B cell (primary cell): ENCODE measurements around the gene TAF11. TPM values are rescaled to one million over a fixed set of nuclear protein-coding genes. Genes with fewer than 3 reads are reported as not detected.

Experiments used
- ATAC-seq: fragments of 200-7000 bp; cut with Tn5 transposase; one replicate; pipeline ENCODE4 v1.10.0; 2021; ENCODE audit warnings: low read depth, mild to moderate bottlenecking, moderate number of reproducible peaks, moderate library complexity
- CTCF ChIA-PET: fragments of 350-600 bp; sonication (Branson Sonifier 250); formaldehyde crosslinking; loops from one replicate; lab custom pipeline; 2021; ENCODE audit warnings: antibody characterized with exemption, inconsistent platforms; lab: Charles Lee
- POLR2A ChIA-PET: fragments of 350-600 bp; sonication (Branson Sonifier 250); formaldehyde crosslinking; loops from one replicate; lab custom pipeline; 2021; ENCODE audit warnings: antibody characterized with exemption; lab: Charles Lee
- DNase-seq: peaks from one replicate; pipeline ENCODE4 v3.0.0; 2013
- H2AFZ ChIP-seq: 2 replicates; pipeline ENCODE4 v1.6.1; 2012; ENCODE audit warnings: mild to moderate bottlenecking, low read depth, low read length; ENCODE audit not compliant: insufficient read depth, poor library complexity, severe bottlenecking
- H3K27ac ChIP-seq, 2 donors: 1 replicate in 1 of 2; 2 replicates in 1 of 2; pipeline ENCODE4 v1.5.1; 2012 to 2013; ENCODE audit warnings: low read length in 2 of 2, mild to moderate bottlenecking in 2 of 2, moderate library complexity in 1 of 2
- H3K27me3 ChIP-seq, 4 experiments: fragments of 200-600 bp in 1 of 4; sonication (generic) in 1 of 4; replicated peaks in 1 of 4; 1 replicate in 2 of 4; 2 replicates in 2 of 4; pipeline versions ENCODE4 v1.6.1 to v1.7.0; 2013 to 2016; ENCODE audit warnings: low read length in 3 of 4, mild to moderate bottlenecking in 2 of 4, mixed read lengths in 1 of 4, moderate library complexity in 1 of 4; ENCODE audit not compliant: insufficient read depth in 4 of 4, control insufficient read depth in 3 of 4; ENCODE audit errors: control extremely low read depth in 1 of 4
- H3K36me3 ChIP-seq, 2 experiments: replicated peaks in 1 of 2; 1 replicate in 1 of 2; 2 replicates in 1 of 2; pipeline versions ENCODE4 v1.6.1 to v1.7.1; 2013; ENCODE audit warnings: low read length in 1 of 2; ENCODE audit not compliant: insufficient read depth in 2 of 2, control insufficient read depth in 1 of 2; ENCODE audit errors: control extremely low read depth in 1 of 2, extremely low read depth in 1 of 2
- H3K4me1 ChIP-seq, 2 donors: fragments of 200-600 bp in 1 of 2; sonication (generic) in 1 of 2; 1 replicate in 1 of 2; 2 replicates in 1 of 2; pipeline versions ENCODE4 v1.5.1 to v1.6.1; 2013 to 2017; ENCODE audit warnings: low read length in 2 of 2; ENCODE audit not compliant: control insufficient read depth in 2 of 2, insufficient read depth in 2 of 2
- H3K4me2 ChIP-seq: replicated peaks from 2 replicates; pipeline ENCODE3; 2012; ENCODE audit warnings: mild to moderate bottlenecking, low read depth, low read length; ENCODE audit not compliant: poor library complexity, severe bottlenecking
- H3K4me3 ChIP-seq, 5 experiments: fragments of 200-600 bp in 1 of 5; sonication (generic) in 1 of 5; 1 replicate in 3 of 5; 2 replicates in 2 of 5; pipeline versions ENCODE4 v1.5.1 to v1.7.0; 2011 to 2016; ENCODE audit warnings: low read length in 4 of 5, mild to moderate bottlenecking in 4 of 5, low read depth in 2 of 5, control low read depth in 1 of 5, moderate library complexity in 1 of 5; ENCODE audit not compliant: insufficient read depth in 1 of 5; ENCODE audit errors: control extremely low read depth in 1 of 5, extremely low read depth in 1 of 5
- H3K79me2 ChIP-seq: fragments of 200-600 bp; sonication (generic); one replicate; pipeline ENCODE4 v1.6.0; 2016; ENCODE audit warnings: low read length; ENCODE audit not compliant: control insufficient read depth, insufficient read depth
- H3K9ac ChIP-seq: fragments of 200-600 bp; sonication (generic); 2 replicates; pipeline ENCODE4 v1.6.1; 2017; ENCODE audit warnings: mild to moderate bottlenecking, low read length, moderate library complexity
- H3K9me3 ChIP-seq, 3 donors: one replicate each; pipeline versions ENCODE4 v1.6.1 to v1.7.1; 2013; ENCODE audit warnings: low read length in 2 of 3; ENCODE audit not compliant: control insufficient read depth in 2 of 3, insufficient read depth in 1 of 3; ENCODE audit errors: control extremely low read depth in 1 of 3
- H4K20me1 ChIP-seq: 2 replicates; pipeline ENCODE4 v1.6.0; 2012; ENCODE audit warnings: mild to moderate bottlenecking, low read length; ENCODE audit not compliant: insufficient read depth, control insufficient read depth, poor library complexity, severe bottlenecking
- H3K27ac Mint-ChIP-seq: one replicate; pipeline ENCODE4 v1.8.0; 2021; ENCODE audit warnings: mixed read lengths
- H3K27me3 Mint-ChIP-seq: one replicate; pipeline ENCODE4 v1.8.0; 2021; ENCODE audit warnings: mixed read lengths
- H3K4me1 Mint-ChIP-seq: one replicate; pipeline ENCODE4 v1.8.0; 2021; ENCODE audit warnings: mixed read lengths
- H3K4me3 Mint-ChIP-seq: one replicate; pipeline ENCODE4 v1.8.0; 2021; ENCODE audit warnings: mixed read lengths
- H3K9me3 Mint-ChIP-seq: one replicate; pipeline ENCODE4 v1.8.0; 2022; ENCODE audit warnings: mixed read lengths; ENCODE audit not compliant: insufficient read depth
- CTCF ChIP-seq: fragments of 200-600 bp; IDR thresholded peaks from one replicate; pipeline ENCODE4 v1.8.0; 2022; ENCODE audit warnings: antibody characterized with exemption, mild to moderate bottlenecking
- EZH2 ChIP-seq: IDR thresholded peaks from 2 replicates; pipeline ENCODE4 v1.6.1; 2012; ENCODE audit warnings: borderline replicate concordance, low read depth, mild to moderate bottlenecking, moderate library complexity, low read length; ENCODE audit not compliant: insufficient read depth, poor library complexity, severe bottlenecking
- WGBS: methylation state at CpG from one replicate; pipeline ENCODE4 v1.1.5; 2013; ENCODE audit warnings: missing lambda C conversion rate; ENCODE audit not compliant: insufficient coverage; 5-methylcytosine and 5-hydroxymethylcytosine counted together
- intact Hi-C: fragments of 100-400 bp; cut with micrococcal nuclease; formaldehyde crosslinking; loops from one replicate; pipeline ENCODE4 v1.10.0; 2022
- polyA plus RNA-seq: library from polyadenylated mRNA; depleted of rRNA; stranded (reverse); fragments of >200 nt; gene quantifications from 2 replicates; pipeline ENCODE4 v1.2.3, GENCODE V29; 2012
- total RNA-seq, 2 donors: library from RNA; stranded (reverse); fragments of 120-200 nt in 1 of 2; gene quantifications; 1 replicate in 1 of 2; 2 replicates in 1 of 2; pipeline versions ENCODE4 v1.2.3 to v1.2.4, GENCODE V29; 2013 to 2022

Gene TAF11
- total and polyA plus RNA-seq, 2 donors (not counting 1 experiment from before 2014, with no cell fraction given) = 27.3 to 28.5 TPM

GRCh38 chr6:34858681-34859080 is 29.2 kb downstream of the TAF11 start:
- Histone ChIP-seq H2AFZ (no peak overlapping the region), H3K4me3 (no peak overlapping the region), H4K20me1 (no peaks in the 10 kb centered on the region), H3K4me2 (no peak overlapping the region), H3K4me1 (no peaks in the 10 kb centered on the region), H3K27me3 (no peaks in the 10 kb centered on the region), H3K79me2 (no peaks in the 10 kb centered on the region), H3K9me3 (no peaks in the 10 kb centered on the region), H3K36me3 (peaks cover 11 to 68% of the 10 kb centered on the region in 2 experiments), H3K9ac (no peak overlapping the region), H3K27ac (no peak overlapping the region)
- ATAC-seq (no peak), DNase-seq (no peak)
- Mint-ChIP-seq H3K4me1 (no peaks in the 10 kb centered on the region), H3K27me3 (no peaks in the 10 kb centered on the region), H3K27ac (no peak overlapping the region), H3K4me3 (no peak overlapping the region), H3K9me3 (no peaks in the 10 kb centered on the region)
- CTCF ChIA-PET = no interaction called here
- intact Hi-C loops = no loop called here
- WGBS = 100% methylated on average over 7 of the region's 7 CpGs
- TF ChIP-seq EZH2 (no peak), CTCF (no peak)
- POLR2A ChIA-PET = no interaction called here

GRCh38 chr6:34855463-34855862 is 32.4 kb downstream of the TAF11 start:
- Mint-ChIP-seq H3K4me1 (no peaks in the 10 kb centered on the region), H3K4me3 (no peak overlapping the region), H3K9me3 (no peaks in the 10 kb centered on the region), H3K27ac (no peak overlapping the region), H3K27me3 (no peaks in the 10 kb centered on the region)
- Histone ChIP-seq H3K4me1 (no peaks in the 10 kb centered on the region), H3K4me2 (no peak overlapping the region), H3K4me3 (no peak overlapping the region), H3K79me2 (peaks cover 4% of the 10 kb centered on the region), H3K27me3 (no peaks in the 10 kb centered on the region), H4K20me1 (no peaks in the 10 kb centered on the region), H2AFZ (no peak overlapping the region), H3K9ac (no peak overlapping the region), H3K9me3 (no peaks in the 10 kb centered on the region), H3K36me3 (peaks cover 11 to 67% of the 10 kb centered on the region in 2 experiments), H3K27ac (no peak overlapping the region)
- POLR2A ChIA-PET = interaction anchor here (0.5 kb wide), 1 partner anchor 91 kb away, joined by 3 read pairs; no protein-coding TSS in a partner anchor
- no peak for DNase-seq
- no peak for ATAC-seq
- 100% methylated on average over 5 of the region's 7 CpGs for whole genome bisulfite sequencing
- CTCF ChIA-PET = no interaction called here
- TF ChIP-seq CTCF (no peak), EZH2 (no peak)
- intact Hi-C loops = no loop called here
